Adipocyte (in vitro differentiated cells): ENCODE data around the gene CFAP43.
"Not testable (repeated sequence)": the region's sequence is repeated elsewhere in the genome, so short reads cannot be mapped to it uniquely, and the experiment has no call there.

Experiments used
- DNase-seq: peaks from one replicate; pipeline ENCODE4 v3.0.0-alpha.2; 2015; ENCODE audit warnings: low read depth
- H3K27me3 ChIP-seq: replicated peaks from 2 replicates; pipeline ENCODE4 v1.7.0; 2013; ENCODE audit warnings: mild to moderate bottlenecking, low read length, moderate library complexity; ENCODE audit not compliant: control insufficient read depth, insufficient read depth
- H3K36me3 ChIP-seq: 2 replicates; pipeline ENCODE4 v1.7.0; 2013; ENCODE audit warnings: low read length, mild to moderate bottlenecking, moderate library complexity; ENCODE audit not compliant: control insufficient read depth, insufficient read depth, severe bottlenecking
- H3K4me1 ChIP-seq: 2 replicates; pipeline ENCODE4 v1.7.0; 2013; ENCODE audit warnings: mild to moderate bottlenecking, low read length, moderate library complexity; ENCODE audit not compliant: control insufficient read depth, insufficient read depth
- H3K4me3 ChIP-seq: 2 replicates; pipeline ENCODE4 v1.7.0; 2013; ENCODE audit warnings: mild to moderate bottlenecking, low read length, moderate library complexity
- H3K9ac ChIP-seq: 2 replicates; pipeline ENCODE4 v1.7.0; 2013; ENCODE audit warnings: mild to moderate bottlenecking, low read length, moderate library complexity
- H3K9me3 ChIP-seq: 2 replicates; pipeline ENCODE4 v1.7.0; 2013; ENCODE audit warnings: mild to moderate bottlenecking, low read length, moderate library complexity; ENCODE audit not compliant: control insufficient read depth

The CFAP43 gene

GRCh38 chr10:104256335-104256961 lies 24.3 kb upstream of the CFAP43 start:
- peaks cover 42% of the 10 kb centered on the region for H3K36me3 ChIP-seq
- no peaks in the 10 kb centered on the region for H3K9me3 ChIP-seq
- H3K27me3 ChIP-seq = no peaks in the 10 kb centered on the region
- H3K4me3 ChIP-seq = peak overlapping the region; percentile 86
- H3K9ac ChIP-seq = peak overlapping the region; percentile 96
- peak; percentile 37 for DNase-seq
- peaks cover 51% of the 10 kb centered on the region for H3K4me1 ChIP-seq

GRCh38 chr10:104255311-104255981 lies 23.3 kb upstream of the CFAP43 start:
- H3K9ac ChIP-seq = peak overlapping the region; percentile 96
- peak; percentile 78 for DNase-seq
- H3K36me3 ChIP-seq = peaks cover 32% of the 10 kb centered on the region
- H3K4me3 ChIP-seq = peak overlapping the region; percentile 86
- H3K27me3 ChIP-seq = no peaks in the 10 kb centered on the region
- H3K9me3 ChIP-seq = no peaks in the 10 kb centered on the region
- peaks cover 43% of the 10 kb centered on the region for H3K4me1 ChIP-seq

GRCh38 chr10:104254493-104255310 lies 22.5 kb upstream of the CFAP43 start, which contains the start of gene GSTO1:
Gene GSTO1, plus strand, starts transcription at chr10:104254892. Its CDS starts 37 bp downstream, at chr10:104254929.
- H3K9me3 ChIP-seq = no peaks in the 10 kb centered on the region
- no peaks in the 10 kb centered on the region for H3K27me3 ChIP-seq
- peak within 1 kb of the TSS; percentile 86 for H3K4me3 ChIP-seq
- peaks cover 25% of the 10 kb centered on the region for H3K36me3 ChIP-seq
- peaks cover 35% of the 10 kb centered on the region for H3K4me1 ChIP-seq
- peak within 1 kb of the TSS; percentile 96 for H3K9ac ChIP-seq
- DNase-seq = peak; percentile 74

- peak; percentile 23 for DNase-seq
- H3K4me3 ChIP-seq = peak overlapping the region; percentile 86
- H3K9ac ChIP-seq = peak overlapping the region; percentile 96
- peaks cover 29% of the 10 kb centered on the region for H3K4me1 ChIP-seq
- H3K36me3 ChIP-seq = peaks cover 16% of the 10 kb centered on the region
- no peaks in the 10 kb centered on the region for H3K27me3 ChIP-seq
- no peaks in the 10 kb centered on the region for H3K9me3 ChIP-seq
Observed at GRCh38 chr10:104253606-104254410, 21.6 kb upstream of the CFAP43 start.

GRCh38 chr10:104253106-104253505 lies 20.9 kb upstream of the CFAP43 start:
- Histone ChIP-seq H3K4me1 (peaks cover 27% of the 10 kb centered on the region), H3K27me3 (no peaks in the 10 kb centered on the region), H3K36me3 (peaks cover 9% of the 10 kb centered on the region), H3K9me3 (no peaks in the 10 kb centered on the region), H3K4me3 (no peak overlapping the region), H3K9ac (no peak overlapping the region)
- no peak for DNase-seq

GRCh38 chr10:104252368-104252767 lies 20.2 kb upstream of the CFAP43 start:
- Histone ChIP-seq H3K4me3 (no peak overlapping the region), H3K4me1 (peaks cover 22% of the 10 kb centered on the region)
- no peak for DNase-seq

GRCh38 chr10:104251443-104251842 lies 19.3 kb upstream of the CFAP43 start:
- H3K27me3 ChIP-seq = no peaks in the 10 kb centered on the region
- DNase-seq = no peak
- peaks cover 15% of the 10 kb centered on the region for H3K4me1 ChIP-seq
- H3K4me3 ChIP-seq = no peak overlapping the region
- no peaks in the 10 kb centered on the region for H3K36me3 ChIP-seq
- no peak overlapping the region for H3K9ac ChIP-seq
- peaks cover 7% of the 10 kb centered on the region for H3K9me3 ChIP-seq

More at GRCh38 chr10:104252368-104252767, 20.2 kb upstream of the CFAP43 start:
- Histone ChIP-seq H3K9me3 (peaks cover 3% of the 10 kb centered on the region), H3K27me3 (no peaks in the 10 kb centered on the region), H3K9ac (no peak overlapping the region), H3K36me3 (peaks cover 1% of the 10 kb centered on the region)

GRCh38 chr10:104250371-104250770 lies 18.2 kb upstream of the CFAP43 start:
- H3K9ac ChIP-seq = no peak overlapping the region
- no peak overlapping the region for H3K4me3 ChIP-seq
- no peak for DNase-seq
- peaks cover 11% of the 10 kb centered on the region for H3K4me1 ChIP-seq
- peaks cover 7% of the 10 kb centered on the region for H3K9me3 ChIP-seq
- H3K36me3 ChIP-seq = no peaks in the 10 kb centered on the region
- H3K27me3 ChIP-seq = no peaks in the 10 kb centered on the region

GRCh38 chr10:104248931-104249330 lies 16.8 kb upstream of the CFAP43 start:
- H3K9ac ChIP-seq, H3K4me3 ChIP-seq, H3K9me3 ChIP-seq, H3K4me1 ChIP-seq, DNase-seq, H3K27me3 ChIP-seq, H3K36me3 ChIP-seq: not testable (repeated sequence)

GRCh38 chr10:104247513-104248146 lies 15.5 kb upstream of the CFAP43 start:
- peaks cover 6% of the 10 kb centered on the region for H3K4me1 ChIP-seq
- peaks cover 7% of the 10 kb centered on the region for H3K9me3 ChIP-seq
- H3K36me3 ChIP-seq = no peaks in the 10 kb centered on the region
- no peaks in the 10 kb centered on the region for H3K27me3 ChIP-seq
- no peak overlapping the region for H3K4me3 ChIP-seq
- DNase-seq = no peak
- H3K9ac ChIP-seq = no peak overlapping the region
